Stimulated activated CD8-positive, alpha-beta memory T cell treated with anti-CD3 and anti-CD28 coated beads, Interleukin-4, amount 100 ng/mL, for 4 hours (primary cell): ENCODE measurements around the gene GDPD4.

Source experiments
- DNase-seq, 2 donors: peaks; one replicate each; pipeline ENCODE4 v3.0.0-alpha.2; 2020; ENCODE audit warnings: low read depth in 2 of 2, low spot score in 1 of 2

Gene GDPD4

DNA sequence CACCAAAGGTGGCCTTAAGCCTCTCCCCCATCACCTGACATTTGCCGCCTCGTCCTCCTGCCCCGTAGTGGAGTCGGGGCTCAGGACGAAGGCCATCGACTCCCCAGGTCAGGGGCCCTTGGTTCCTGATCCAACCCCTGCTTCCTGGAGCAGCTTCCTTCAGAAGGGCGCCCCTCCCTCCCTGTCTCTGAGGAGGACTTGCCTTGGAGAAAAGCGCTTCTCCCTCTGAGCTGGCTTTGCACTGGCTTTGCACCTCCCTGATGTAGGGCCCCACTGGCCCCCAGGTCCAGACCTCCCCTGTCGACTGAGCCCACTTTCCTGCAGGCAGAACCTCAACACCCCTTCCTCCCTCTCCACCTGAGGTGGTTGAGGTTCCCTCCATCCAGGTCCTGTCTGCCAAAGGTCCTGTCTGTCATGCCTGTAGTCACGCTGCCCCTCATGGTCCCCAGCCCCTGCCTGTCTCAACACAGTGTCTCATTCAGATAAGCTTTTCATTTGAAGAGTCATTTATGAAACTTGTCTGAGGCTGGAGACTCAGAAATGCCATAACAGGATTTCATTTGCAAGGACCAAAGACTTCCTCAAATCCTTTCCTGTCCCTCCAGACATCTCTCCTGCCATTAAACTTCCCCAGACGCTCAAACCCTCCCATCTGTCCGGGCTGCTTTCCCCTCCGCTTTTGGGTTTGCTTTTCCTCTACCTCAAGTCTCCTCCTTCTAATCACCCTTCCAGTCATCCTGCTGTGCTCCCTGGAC lies 95.0 kb downstream of the GDPD4 start:
- no peak for DNase-seq

DNA sequence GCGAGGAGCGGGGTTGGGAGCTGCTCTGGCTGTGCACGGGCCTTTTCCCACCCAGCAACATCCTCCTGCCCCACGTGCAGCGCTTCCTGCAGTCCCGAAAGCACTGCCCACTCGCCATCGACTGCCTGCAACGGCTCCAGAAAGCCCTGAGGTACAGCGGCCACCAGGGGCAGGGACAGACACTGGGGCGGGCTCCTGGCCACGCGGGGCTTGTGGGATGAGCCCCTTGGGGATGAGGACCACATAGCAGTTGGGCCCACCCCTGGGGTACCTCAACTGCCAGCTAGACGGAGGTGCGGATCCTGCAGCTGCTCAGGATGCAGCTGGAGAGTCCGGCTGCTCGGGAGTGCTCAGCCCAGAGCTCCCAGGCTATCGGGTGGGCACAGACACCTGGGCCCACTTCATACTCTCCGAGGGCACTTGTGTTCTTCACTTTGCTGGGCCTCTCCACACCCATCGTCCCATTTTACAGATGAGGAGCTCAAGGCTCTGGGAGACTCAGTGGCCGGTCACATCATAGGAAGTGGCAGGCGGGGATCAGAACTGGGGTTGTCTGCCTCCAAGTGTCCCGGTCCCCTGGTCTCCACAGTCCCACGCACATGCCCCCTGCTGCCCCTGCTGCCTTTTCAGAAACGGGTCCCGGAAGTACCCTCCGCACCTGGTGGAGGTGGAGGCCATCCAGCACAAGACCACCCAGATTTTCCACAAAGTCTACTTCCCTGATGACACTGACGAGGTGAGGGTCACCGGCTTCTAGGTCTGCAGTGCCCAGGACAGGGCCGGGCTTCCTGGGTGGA lies 95.8 kb downstream of the GDPD4 start:
- no peak for DNase-seq

DNA sequence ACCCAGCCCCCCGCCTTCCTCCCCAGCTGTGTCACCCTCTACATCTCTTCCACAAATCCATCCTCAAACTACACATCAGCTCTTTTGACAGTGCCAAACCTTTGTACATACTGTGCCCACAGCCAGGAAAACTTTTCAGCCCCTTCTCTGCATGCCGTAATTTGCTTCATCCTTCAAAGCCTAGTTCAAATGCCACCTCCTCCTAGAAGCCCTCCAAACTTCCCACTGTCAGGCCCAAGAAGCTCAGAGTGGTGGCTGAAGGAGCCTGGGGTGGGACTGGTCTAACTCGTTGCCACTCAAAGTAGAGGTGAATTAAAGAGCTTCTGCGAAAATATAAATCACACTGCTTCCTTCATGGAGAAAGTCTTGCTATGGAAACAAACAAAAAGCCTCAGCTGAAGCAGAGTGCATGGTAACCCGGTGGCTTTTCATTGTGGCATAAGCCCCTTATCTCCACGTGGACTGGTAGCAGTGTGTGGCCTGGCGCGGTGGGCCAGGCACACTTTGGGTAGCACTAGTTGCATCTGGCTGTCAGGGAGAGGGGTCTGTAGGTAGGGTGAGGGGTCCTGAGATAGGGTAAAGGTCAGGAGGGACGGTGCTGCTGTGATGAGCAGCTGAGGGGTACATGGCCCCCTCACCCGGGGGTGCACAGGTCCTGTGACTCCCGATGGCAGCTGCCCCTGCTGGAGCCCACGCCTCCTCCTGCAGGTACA lies 96.6 kb downstream of the GDPD4 start:
- no peak for DNase-seq

DNA sequence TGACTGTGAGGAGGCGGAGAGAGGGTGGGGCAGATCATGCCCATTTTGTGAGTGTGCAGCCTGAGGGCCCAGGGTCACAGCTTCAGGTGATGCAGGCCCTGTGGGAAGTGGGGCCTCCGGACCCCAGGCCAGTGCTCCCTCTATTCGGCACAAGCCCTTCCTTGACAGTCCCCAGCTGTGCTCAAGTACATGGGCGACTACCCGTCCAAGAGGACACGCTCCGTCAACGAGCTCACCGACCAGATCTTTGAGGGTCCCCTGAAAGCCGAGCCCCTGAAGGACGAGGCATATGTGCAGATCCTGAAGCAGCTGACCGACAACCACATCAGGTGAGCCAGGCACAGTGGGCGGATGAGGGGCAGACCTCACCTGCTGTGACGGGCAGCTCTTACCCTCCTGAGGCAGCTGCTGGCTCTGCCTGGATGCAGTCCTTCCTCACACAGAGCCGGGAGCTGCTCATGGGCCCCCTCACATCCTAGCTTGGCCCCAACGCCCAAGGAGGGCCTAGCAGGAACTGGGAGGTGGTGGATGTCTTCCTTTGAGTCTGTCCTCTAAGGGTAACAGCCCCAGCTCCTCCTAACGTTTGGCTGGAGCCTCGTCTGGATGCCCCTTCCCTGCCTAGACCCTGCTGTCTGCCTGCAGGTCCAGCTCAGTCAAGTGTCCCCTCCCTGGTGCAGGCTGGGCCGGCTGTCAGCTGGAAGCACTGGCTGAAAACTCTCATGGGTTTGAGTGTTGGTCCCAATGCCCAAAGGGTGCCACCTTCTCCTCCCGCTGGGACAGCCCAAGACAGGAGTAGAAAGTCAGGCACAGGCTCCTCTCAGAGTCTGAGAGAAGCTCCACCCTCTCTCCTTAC lies 97.4 kb downstream of the GDPD4 start:
- DNase-seq: no peak

DNA sequence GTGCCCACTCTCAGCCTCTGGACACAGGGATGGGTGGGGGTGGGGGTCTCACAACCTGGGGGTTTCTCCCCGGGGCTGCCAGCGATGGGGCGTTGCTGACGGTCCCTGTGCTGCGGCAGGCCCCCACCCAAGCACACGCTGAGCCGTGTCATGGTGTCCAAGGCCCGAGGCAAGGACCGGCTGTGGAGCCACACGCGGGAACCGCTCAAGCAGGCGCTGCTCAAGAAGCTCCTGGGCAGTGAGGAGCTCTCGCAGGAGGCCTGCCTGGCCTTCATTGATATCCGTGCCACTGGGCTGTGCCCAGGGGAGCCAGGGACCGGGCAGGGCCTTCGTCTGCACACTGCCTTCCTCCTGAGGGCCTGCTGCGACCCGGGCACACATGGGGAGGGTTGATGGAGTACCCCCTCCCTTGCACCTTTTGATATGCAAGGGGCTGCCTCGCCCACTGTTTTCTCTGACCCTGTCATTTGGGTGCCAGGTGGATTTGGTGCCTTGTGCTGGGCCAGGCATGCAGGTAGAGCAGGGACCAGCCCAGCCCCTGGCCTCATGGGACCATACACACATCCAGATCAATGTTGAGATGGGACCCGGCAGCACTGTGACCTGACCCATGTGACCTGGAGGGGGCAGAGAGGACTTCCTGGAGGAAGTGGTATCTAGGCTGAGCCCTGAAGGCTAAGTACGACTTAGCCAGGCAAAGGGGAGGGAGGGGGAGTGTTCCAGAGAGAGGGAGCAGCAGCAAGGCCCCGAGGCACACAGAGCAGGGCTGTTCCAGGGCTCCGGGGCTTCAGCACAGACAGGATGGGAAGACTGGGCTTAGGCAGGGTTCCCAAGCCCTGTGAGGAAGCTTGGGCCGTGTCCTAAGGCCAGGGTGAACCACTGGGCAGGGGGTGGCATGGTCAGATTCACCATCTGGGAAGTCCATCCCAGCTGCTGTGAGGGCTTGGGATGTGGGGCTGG lies 98.3 kb downstream of the GDPD4 start:
- DNase-seq: no peak

DNA sequence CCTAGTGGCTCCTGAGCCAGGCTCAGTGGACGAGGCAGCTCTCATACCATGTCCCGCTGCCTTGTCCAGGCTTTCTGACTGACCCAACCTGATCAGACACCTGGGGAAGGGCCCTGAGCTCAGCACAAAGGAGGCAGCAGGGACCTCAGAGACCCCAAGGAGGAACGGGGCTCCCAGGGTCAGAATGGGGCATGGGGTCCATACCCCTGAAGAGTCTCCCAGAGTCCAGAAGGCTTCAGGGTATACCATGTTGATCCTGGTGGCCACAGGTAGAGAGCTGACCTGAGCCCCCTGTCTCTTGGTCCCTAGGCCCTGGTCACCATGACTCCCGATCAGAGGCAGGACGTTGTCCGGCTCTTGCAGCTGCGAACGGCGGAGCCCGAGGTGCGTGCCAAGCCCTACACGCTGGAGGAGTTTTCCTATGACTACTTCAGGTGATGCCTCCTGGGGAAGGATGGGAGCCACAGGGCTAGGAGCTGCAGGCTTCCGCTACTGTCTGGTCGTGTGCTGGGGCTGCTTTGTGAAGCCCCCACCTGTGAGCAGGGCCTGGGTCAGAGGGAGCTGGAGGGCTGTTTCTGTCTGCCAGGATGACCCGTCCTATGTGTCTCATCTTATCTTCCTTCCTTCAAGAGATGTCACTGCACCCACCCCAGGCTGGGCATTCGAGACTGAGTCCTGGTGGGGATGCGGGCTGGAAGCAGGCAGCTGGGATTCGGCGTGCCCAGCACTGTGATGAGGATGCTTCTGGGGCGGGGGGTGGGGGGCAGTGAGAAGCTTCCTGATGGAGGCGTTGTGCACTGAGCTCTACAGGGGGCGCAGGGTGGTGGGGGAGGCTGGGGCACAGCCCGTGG lies 99.3 kb downstream of the GDPD4 start:
- no peak for DNase-seq

DNA sequence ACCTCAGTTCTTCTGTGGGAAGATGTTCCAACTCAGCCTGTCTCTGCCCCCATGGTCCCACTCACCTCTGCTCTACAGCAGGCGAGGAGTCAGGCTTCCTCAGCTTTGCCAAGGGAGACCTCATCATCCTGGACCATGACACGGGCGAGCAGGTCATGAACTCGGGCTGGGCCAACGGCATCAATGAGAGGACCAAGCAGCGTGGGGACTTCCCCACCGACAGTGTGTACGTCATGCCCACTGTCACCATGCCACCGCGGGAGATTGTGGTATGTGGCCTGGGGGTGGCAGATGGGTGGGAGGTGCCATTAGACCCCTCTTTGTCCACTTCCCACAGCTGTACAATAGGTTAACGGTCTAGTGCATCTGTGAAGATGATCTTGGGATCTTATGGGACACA lies 100.1 kb downstream of the GDPD4 start:
- DNase-seq: no peak

DNA sequence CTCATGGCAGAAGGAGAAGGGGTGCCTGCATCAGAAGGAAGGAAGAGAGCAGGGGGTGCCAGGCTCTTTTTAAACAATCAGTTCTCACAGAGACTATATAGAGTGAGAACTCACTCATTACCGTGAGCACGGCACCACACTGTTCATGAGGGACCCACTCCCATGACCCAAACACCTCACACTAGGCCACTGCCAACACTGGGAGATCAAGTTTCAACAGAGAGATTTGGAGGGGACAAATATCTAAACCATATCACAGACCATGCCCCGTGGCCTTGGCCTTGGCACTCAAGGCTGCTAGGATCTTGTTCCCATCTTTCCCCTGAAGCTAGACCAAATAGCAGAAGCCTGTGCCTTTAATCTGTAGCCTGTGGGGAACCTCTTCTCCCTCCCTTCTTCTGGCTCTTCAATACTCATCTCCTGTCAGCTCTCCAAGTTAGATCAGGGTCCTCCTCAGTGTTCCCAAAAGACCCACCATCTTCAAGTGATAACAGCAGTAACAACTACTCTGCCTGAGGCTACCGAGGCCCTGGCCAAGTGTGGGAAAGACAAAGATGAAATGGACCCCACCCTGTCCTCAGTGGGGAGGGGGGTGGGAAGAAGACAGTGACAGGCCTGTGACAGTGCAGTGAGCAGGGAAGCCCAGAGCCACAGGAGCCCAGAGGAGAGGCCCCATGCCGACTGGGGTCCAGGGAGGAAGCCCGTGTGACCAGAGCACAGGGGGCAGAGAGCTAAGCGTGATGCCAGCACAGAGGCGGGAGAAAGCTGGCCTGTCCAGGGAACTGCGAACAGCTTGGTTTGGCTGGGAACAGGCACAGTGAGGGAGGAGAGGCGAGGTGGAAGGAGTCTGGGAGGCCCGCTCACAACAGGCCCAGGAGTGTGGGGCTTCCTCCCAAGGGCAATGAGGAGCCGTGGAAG lies 100.9 kb downstream of the GDPD4 start:
- no peak for DNase-seq

DNA sequence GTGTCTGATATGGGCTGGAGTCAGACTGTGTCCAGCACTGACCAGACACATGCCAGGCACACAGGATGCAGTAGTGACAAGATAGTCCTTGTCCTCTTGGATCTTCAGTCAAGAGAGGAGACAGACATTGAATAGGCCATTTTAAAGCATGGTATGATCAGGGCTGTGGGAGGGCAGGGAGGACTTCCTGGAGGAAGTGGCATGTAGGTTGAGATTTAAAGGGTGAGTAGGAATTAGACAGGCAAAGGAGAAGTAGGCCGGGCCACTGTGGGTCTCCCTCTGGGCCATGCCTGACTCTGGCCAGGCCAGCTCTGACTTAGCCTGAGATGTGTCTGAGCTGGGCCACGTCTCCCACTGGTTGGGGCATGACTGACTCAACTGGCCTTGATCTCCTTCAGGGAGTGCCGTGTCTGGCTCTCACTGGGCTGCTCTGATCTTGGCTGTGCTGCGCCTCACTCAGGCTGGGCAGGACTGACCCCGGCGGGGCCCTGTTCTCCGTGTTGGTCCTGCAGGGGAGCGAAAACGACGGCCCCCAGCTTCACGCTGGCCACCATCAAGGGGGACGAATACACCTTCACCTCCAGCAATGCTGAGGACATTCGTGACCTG lies 102.2 kb downstream of the GDPD4 start:
- no peak for DNase-seq

DNA sequence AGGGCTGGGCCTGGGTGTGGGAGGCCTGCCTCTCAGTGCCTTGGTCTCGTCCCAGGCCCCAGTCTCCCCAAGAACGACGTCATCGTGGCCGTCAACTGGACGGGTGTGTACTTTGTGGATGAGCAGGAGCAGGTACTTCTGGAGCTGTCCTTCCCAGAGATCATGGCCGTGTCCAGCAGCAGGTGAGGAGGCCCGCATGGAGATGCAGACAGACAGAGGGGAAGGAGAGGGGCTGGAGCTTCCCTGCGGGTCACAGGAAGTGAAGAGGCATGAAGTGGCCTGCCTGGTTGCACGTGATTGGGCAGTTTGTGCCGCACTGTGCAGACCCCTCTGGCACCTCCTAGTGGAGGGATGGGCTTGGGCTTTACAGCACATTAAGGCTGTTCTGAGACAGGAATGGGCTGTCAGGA lies 103.0 kb downstream of the GDPD4 start:
- DNase-seq: no peak

DNA sequence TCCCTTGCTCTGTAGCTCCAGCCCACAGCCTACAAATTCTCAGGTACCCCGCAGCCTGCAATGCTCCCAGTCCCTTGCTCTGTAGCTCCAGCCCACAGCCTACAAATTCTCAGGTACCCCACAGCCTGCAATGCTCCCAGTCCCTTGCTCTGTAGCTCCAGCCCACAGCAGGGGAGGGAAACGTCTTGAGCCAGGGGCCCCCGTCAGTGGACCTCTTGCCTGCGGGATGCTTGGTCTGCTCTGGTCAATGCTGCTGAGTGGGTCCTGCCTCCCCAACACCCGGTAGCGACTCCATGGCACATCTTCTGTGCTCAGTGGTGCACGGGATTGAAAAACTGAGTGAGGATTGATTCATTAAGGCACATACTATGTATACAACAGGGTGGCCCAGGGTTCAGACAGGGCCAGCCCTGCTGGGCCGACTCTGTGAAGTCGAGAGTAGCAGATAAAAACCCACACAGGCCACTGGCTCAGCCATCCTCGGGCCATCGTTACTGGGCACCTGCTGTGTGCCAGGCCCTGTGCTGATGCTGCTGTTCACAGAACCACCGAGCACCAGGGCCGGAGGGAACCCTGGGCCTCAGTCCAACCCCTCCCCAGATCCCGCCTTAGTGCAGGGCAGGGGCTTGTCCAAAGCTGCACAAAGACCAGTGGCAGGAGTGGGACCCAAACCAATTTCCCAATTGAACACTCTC lies 103.7 kb downstream of the GDPD4 start:
- no peak for DNase-seq

DNA sequence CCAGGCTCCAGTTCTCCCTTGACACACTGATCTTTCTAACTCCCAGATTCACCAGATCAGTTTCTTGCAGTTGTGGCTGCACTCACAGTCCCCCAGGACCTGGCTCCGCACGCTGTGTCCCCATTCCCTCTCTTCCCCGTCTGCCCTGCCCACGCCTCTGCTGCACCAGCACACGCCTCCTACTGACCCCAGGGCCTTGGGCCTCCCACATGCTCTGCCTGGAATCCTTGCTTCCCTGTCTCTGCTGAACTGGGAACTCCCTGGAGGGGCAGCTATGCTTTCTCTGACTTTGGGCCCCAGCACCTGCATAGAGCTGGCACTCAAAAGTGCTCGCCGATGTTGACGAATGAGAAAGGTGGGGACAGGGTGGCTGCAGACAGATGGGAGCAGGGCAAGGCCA lies 104.5 kb downstream of the GDPD4 start:
- no peak for DNase-seq

DNA sequence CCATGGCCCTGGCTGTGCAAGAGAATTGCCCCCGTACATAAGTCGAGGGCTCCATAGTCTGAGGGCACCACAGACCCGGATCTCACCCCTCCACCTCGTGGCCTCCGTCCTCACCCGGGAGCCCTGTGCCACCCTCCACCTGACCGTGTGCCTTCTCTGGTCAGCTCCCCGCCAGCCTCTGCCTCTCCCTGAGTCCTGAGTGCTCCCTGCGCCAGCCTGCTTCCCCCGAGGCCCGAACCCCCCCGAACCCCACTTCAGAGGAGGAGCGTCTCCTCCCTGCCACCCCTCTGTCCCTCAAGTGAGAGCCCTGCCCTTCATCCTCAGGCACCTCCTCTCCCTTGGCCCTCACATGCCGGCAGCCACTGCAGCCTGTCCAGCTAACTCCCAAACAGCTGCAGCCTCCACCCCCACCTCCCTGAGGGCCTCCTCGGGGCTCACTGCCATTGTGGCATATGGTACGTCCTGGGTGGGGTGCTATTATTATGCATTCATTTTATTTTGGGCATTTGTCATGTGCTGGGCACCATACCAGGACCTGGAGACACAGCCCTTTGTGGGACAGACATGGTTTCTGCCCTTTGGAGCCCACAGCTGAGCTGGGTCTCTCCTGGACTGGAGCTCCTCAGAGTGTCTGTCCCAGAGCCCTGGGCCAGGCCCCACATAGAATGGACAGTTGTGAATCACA lies 106.3 kb downstream of the GDPD4 start:
- DNase-seq: no peak

DNA sequence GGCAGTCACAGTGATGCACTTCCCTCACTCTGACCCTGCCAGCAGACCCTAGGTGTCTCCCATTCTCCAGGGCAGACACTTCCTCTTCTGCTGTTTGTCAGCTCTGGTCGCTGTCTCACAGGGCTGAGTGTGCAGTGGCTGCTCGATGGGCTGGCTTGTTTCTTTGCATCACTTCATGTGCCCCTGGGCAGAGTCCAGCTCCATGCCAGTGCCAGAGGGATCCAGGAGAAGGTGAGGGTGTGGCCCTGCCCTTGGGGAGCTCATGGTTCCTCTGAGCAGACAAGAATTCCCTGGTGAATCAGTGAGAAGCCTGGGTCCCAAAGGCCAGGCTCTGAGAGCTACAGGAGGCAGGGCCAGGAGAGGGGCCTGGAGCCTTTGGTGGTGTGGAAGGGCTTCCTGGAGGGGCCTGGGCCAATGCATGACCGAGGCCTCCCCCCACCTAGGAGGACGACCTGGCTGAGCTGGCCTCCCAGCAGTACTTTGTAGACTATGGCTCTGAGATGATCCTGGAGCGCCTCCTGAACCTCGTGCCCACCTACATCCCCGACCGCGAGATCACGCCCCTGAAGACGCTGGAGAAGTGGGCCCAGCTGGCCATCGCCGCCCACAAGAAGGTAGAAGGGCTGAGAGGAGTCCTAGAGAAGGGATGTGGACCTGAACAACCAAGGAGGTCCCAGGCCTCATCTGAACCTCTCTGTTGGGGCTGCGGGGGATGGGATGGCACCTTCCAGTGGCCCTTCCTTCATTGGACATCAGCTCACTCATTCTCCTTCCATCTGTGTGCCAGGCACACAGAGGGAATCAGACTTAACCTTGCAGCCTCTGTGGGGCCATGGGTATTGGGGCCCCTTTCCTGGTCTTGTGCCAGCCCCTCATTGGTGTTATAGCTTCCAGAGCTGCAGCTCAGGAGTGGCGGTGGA lies 107.3 kb downstream of the GDPD4 start:
- no peak for DNase-seq

DNA sequence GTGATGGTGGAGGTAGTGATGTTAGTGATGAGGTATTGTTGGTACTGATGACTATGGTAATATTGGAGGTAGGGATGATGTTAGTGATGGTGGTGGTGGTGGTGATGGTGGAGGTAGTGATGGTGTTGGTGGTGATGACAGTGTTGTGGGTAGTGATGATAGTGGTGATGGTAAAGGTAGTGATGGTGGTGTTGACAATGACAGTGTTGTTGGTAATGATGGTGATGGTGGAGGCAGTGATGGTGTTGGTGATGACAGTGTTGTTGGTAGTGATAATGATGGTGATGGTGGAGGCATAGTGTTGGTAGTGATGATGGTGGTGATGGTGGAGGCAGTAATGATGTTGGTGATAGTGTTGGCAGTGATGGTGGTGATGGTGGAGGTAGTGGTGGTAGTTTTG lies 108.3 kb downstream of the GDPD4 start:
- no peak for DNase-seq
